ENCODE results near the gene SCYGR1. TPM values are rescaled to one million over a fixed set of nuclear protein-coding genes. Genes with fewer than 3 reads are reported as not detected.

SCYGR1 gene
- total and polyA plus RNA-seq, 2 of the 13 experiments (the other 11 are each of a cell fraction or from before 2014, with no cell fraction given): not detected

DNA sequence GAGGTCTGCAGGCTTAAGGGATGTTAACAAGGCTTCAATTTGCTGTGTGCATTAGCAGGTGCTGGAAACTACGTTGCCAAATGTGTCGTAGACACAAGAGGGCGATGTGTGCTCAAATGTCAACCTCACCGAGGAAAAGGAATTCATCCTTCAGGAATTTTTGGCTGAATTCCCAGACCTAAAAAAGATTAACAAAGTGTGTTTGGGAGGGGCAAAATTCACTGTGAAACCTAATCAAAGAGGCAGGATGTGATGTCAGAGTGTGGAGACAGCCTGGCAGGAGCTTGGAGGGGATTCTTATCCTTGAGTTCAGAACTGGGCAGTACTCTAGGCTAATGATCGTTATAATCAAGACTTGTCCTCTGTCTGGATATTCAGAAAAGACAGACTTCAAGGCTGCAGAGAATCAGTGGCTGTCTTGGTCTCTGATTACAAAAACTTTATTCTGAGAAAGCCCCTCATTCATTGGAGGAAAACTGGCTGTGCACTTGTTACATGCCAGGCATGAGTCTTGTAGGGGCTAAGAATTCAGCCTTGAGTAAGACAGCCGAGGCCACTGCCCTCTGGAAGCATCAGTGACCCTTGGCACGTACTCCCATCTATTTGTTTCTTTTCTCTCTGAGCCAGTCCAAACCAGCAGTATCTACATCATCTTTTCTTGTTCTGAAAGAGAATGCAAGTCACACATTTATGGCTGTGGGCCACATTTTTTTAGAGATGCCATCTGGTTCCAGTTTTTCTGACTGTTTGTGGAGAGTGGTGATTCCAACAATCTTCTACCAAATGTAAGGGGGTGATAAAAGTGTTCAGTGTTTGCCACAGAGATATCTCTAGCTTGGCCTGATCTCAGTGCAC is 18.7 kb upstream of the SCYGR1 start (continued):
- TF ChIP-seq GLI4 (CRISPR knock-in tag; IDR thresholded peaks at IDR 0.05; ENCODE audit: borderline replicate concordance) (no peak), TSC22D2 (CRISPR knock-in tag; IDR thresholded peaks at IDR 0.05; ENCODE audit: borderline replicate concordance) (0 out of 2 replicates have a peak, but pooled peaks have one; percentile 40), ZKSCAN5 (CRISPR knock-in tag; IDR thresholded peaks at IDR 0.05) (no peak), ADNP (CRISPR knock-in tag; IDR thresholded peaks at IDR 0.05) (no peak), ZFAT (CRISPR knock-in tag; conservative IDR thresholded peaks at IDR 0.05) (no peak), EP300 (IDR thresholded peaks at IDR 0.05; ENCODE audit: low read depth in 2 of 2, low read length in 2 of 2) (peak in 1 of 2 experiments; percentile 82; a peak in 2 of 4 replicates), EP300 (CRISPR knock-in tag; IDR thresholded peaks at IDR 0.05; ENCODE audit: borderline replicate concordance) (peak; percentile 33; the same call in 1 of the 2 replicates)
- TF ChIP-seq, protein P1, sequence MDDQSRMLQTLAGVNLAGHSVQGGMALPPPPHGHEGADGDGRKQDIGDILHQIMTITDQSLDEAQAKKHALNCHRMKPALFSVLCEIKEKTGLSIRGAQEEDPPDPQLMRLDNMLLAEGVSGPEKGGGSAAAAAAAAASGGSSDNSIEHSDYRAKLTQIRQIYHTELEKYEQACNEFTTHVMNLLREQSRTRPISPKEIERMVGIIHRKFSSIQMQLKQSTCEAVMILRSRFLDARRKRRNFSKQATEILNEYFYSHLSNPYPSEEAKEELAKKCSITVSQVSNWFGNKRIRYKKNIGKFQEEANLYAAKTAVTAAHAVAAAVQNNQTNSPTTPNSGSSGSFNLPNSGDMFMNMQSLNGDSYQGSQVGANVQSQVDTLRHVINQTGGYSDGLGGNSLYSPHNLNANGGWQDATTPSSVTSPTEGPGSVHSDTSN (CRISPR knock-in tag; IDR thresholded peaks at IDR 0.05; ENCODE audit: borderline replicate concordance): no peak
- TF ChIP-seq, protein P2, sequence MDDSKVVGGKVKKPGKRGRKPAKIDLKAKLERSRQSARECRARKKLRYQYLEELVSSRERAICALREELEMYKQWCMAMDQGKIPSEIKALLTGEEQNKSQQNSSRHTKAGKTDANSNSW (CRISPR knock-in tag; IDR thresholded peaks at IDR 0.05; ENCODE audit: borderline replicate concordance): no peak
- TF ChIP-seq, protein P3, sequence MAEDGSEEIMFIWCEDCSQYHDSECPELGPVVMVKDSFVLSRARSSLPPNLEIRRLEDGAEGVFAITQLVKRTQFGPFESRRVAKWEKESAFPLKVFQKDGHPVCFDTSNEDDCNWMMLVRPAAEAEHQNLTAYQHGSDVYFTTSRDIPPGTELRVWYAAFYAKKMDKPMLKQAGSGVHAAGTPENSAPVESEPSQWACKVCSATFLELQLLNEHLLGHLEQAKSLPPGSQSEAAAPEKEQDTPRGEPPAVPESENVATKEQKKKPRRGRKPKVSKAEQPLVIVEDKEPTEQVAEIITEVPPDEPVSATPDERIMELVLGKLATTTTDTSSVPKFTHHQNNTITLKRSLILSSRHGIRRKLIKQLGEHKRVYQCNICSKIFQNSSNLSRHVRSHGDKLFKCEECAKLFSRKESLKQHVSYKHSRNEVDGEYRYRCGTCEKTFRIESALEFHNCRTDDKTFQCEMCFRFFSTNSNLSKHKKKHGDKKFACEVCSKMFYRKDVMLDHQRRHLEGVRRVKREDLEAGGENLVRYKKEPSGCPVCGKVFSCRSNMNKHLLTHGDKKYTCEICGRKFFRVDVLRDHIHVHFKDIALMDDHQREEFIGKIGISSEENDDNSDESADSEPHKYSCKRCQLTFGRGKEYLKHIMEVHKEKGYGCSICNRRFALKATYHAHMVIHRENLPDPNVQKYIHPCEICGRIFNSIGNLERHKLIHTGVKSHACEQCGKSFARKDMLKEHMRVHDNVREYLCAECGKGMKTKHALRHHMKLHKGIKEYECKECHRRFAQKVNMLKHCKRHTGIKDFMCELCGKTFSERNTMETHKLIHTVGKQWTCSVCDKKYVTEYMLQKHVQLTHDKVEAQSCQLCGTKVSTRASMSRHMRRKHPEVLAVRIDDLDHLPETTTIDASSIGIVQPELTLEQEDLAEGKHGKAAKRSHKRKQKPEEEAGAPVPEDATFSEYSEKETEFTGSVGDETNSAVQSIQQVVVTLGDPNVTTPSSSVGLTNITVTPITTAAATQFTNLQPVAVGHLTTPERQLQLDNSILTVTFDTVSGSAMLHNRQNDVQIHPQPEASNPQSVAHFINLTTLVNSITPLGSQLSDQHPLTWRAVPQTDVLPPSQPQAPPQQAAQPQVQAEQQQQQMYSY (CRISPR knock-in tag; IDR thresholded peaks at IDR 0.05): no peak
- TF ChIP-seq, protein P4, sequence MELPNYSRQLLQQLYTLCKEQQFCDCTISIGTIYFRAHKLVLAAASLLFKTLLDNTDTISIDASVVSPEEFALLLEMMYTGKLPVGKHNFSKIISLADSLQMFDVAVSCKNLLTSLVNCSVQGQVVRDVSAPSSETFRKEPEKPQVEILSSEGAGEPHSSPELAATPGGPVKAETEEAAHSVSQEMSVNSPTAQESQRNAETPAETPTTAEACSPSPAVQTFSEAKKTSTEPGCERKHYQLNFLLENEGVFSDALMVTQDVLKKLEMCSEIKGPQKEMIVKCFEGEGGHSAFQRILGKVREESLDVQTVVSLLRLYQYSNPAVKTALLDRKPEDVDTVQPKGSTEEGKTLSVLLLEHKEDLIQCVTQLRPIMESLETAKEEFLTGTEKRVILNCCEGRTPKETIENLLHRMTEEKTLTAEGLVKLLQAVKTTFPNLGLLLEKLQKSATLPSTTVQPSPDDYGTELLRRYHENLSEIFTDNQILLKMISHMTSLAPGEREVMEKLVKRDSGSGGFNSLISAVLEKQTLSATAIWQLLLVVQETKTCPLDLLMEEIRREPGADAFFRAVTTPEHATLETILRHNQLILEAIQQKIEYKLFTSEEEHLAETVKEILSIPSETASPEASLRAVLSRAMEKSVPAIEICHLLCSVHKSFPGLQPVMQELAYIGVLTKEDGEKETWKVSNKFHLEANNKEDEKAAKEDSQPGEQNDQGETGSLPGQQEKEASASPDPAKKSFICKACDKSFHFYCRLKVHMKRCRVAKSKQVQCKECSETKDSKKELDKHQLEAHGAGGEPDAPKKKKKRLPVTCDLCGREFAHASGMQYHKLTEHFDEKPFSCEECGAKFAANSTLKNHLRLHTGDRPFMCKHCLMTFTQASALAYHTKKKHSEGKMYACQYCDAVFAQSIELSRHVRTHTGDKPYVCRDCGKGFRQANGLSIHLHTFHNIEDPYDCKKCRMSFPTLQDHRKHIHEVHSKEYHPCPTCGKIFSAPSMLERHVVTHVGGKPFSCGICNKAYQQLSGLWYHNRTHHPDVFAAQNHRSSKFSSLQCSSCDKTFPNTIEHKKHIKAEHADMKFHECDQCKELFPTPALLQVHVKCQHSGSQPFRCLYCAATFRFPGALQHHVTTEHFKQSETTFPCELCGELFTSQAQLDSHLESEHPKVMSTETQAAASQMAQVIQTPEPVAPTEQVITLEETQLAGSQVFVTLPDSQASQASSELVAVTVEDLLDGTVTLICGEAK (IDR thresholded peaks at IDR 0.05): 0 out of 2 replicates have a peak, but pooled peaks have one; percentile 3
- TF ChIP-seq, protein P4 (CRISPR knock-in tag; IDR thresholded peaks at IDR 0.05): no peak

All from HepG2 (cell line).